ENCODE results near the gene CTIF.

CTIF gene

GRCh38 chr18:48740851-48741485, 202.1 kb downstream of the CTIF start:
- no peaks in the 10 kb centered on the region for H3K27me3 ChIP-seq (ENCODE audit: insufficient read depth, poor library complexity, severe bottlenecking)
- DNase-seq (ENCODE audit: low spot score) (no peak), ATAC-seq (ENCODE audit: low read depth) (no peak)
- no peaks in the 10 kb centered on the region for H3K36me3 ChIP-seq (ENCODE audit: low read depth)
- no peak overlapping the region for H3K4me3 ChIP-seq (ENCODE audit: severe bottlenecking)
- no peaks in the 10 kb centered on the region for H3K9me3 ChIP-seq (ENCODE audit: severe bottlenecking)
- H3K27ac ChIP-seq (ENCODE audit: poor library complexity, severe bottlenecking), result no peak overlapping the region
- TF ChIP-seq CTCF (IDR thresholded peaks at IDR 0.05; ENCODE audit: poor library complexity, severe bottlenecking), result no peak
- peaks cover 10% of the 10 kb centered on the region for H3K4me1 ChIP-seq (ENCODE audit: insufficient read depth, poor library complexity, severe bottlenecking)

- Histone ChIP-seq H3K27ac (ENCODE audit: poor library complexity, severe bottlenecking) (no peak overlapping the region), H3K4me1 (ENCODE audit: insufficient read depth, poor library complexity, severe bottlenecking) (peaks cover 10% of the 10 kb centered on the region), H3K9me3 (ENCODE audit: severe bottlenecking) (no peaks in the 10 kb centered on the region), H3K4me3 (ENCODE audit: severe bottlenecking) (no peak overlapping the region), H3K36me3 (ENCODE audit: low read depth) (no peaks in the 10 kb centered on the region), H3K27me3 (ENCODE audit: insufficient read depth, poor library complexity, severe bottlenecking) (no peaks in the 10 kb centered on the region)
- ATAC-seq (ENCODE audit: low read depth), result no peak
- TF ChIP-seq CTCF (IDR thresholded peaks at IDR 0.05; ENCODE audit: poor library complexity, severe bottlenecking), result no peak
- no peak for DNase-seq (ENCODE audit: low spot score)
Observed at GRCh38 chr18:48741866-48742265, 203.0 kb downstream of the CTIF start.

GRCh38 chr18:48742304-48742703, 203.5 kb downstream of the CTIF start:
- no peak for TF ChIP-seq CTCF (IDR thresholded peaks at IDR 0.05; ENCODE audit: poor library complexity, severe bottlenecking)
- Histone ChIP-seq H3K27ac (ENCODE audit: poor library complexity, severe bottlenecking) (no peak overlapping the region), H3K4me3 (ENCODE audit: severe bottlenecking) (no peak overlapping the region)

GRCh38 chr18:48742706-48743475, 204.1 kb downstream of the CTIF start:
- no peak for DNase-seq (ENCODE audit: low spot score)
- H3K27ac ChIP-seq (ENCODE audit: poor library complexity, severe bottlenecking), result no peak overlapping the region

More at GRCh38 chr18:48742304-48742703, 203.5 kb downstream of the CTIF start:
- no peaks in the 10 kb centered on the region for H3K9me3 ChIP-seq (ENCODE audit: severe bottlenecking)
- H3K27me3 ChIP-seq (ENCODE audit: insufficient read depth, poor library complexity, severe bottlenecking), result no peaks in the 10 kb centered on the region
- H3K36me3 ChIP-seq (ENCODE audit: low read depth), result no peaks in the 10 kb centered on the region
- ATAC-seq (ENCODE audit: low read depth) (no peak), DNase-seq (ENCODE audit: low spot score) (no peak)
- H3K4me1 ChIP-seq (ENCODE audit: insufficient read depth, poor library complexity, severe bottlenecking), result peaks cover 10% of the 10 kb centered on the region

More at GRCh38 chr18:48742706-48743475, 204.1 kb downstream of the CTIF start:
- H3K4me3 ChIP-seq (ENCODE audit: severe bottlenecking), result no peak overlapping the region
- H3K9me3 ChIP-seq (ENCODE audit: severe bottlenecking), result no peaks in the 10 kb centered on the region
- peaks cover 10% of the 10 kb centered on the region for H3K4me1 ChIP-seq (ENCODE audit: insufficient read depth, poor library complexity, severe bottlenecking)
- ATAC-seq (ENCODE audit: low read depth), result no peak
- no peaks in the 10 kb centered on the region for H3K36me3 ChIP-seq (ENCODE audit: low read depth)
- H3K27me3 ChIP-seq (ENCODE audit: insufficient read depth, poor library complexity, severe bottlenecking), result no peaks in the 10 kb centered on the region
- no peak for TF ChIP-seq CTCF (IDR thresholded peaks at IDR 0.05; ENCODE audit: poor library complexity, severe bottlenecking)
